ENCODE results near the gene FASN. TPM values are rescaled to one million over a fixed set of nuclear protein-coding genes. Genes with fewer than 3 reads are reported as not detected.

Gene FASN
- total and polyA plus RNA-seq, 2 of the 13 experiments (the other 11 are each of a cell fraction or from before 2014, with no cell fraction given): 51.7 to 101 TPM

GRCh38 chr17:82051776-82052637 lies 46.0 kb downstream of the FASN start, which contains the start of the genes GPS1 and RFNG (continued):
- no peak for TF ChIP-seq ZNF337 (CRISPR knock-in tag; IDR thresholded peaks at IDR 0.05; ENCODE audit: borderline replicate concordance, low read depth)
- TF ChIP-seq ZHX1 (CRISPR knock-in tag; IDR thresholded peaks at IDR 0.05; ENCODE audit: low read depth): no peak
- TF ChIP-seq HOXA7 (CRISPR knock-in tag; IDR thresholded peaks at IDR 0.05): no peak
- no peak for TF ChIP-seq MNT (IDR thresholded peaks at IDR 0.05)
- TF ChIP-seq KDM5A (IDR thresholded peaks at IDR 0.05; ENCODE audit: borderline replicate concordance, low read length): peak; percentile 62
- no peak for TF ChIP-seq ZNF468 (CRISPR knock-in tag; IDR thresholded peaks at IDR 0.05)
- no peak for TF ChIP-seq ZNF275 (CRISPR knock-in tag; IDR thresholded peaks at IDR 0.05; ENCODE audit: borderline replicate concordance)
- TF ChIP-seq ZNF124 (CRISPR knock-in tag; IDR thresholded peaks at IDR 0.05): no peak
- TF ChIP-seq HDAC2 (CRISPR knock-in tag; IDR thresholded peaks at IDR 0.05): no peak
- TF ChIP-seq HNF4A (CRISPR knock-in tag; IDR thresholded peaks at IDR 0.05): no peak
- TF ChIP-seq KAT8 (CRISPR knock-in tag; IDR thresholded peaks at IDR 0.05): peak; percentile 69
- TF ChIP-seq YY1 (IDR thresholded peaks at IDR 0.05; ENCODE audit: insufficient read depth, insufficient replicate concordance, low read depth, low read length): peak; percentile 70
- TF ChIP-seq HOXD1 (CRISPR knock-in tag; IDR thresholded peaks at IDR 0.05): no peak
- no peak for TF ChIP-seq TAF15 (IDR thresholded peaks at IDR 0.05; ENCODE audit: low read depth, low read length, poor library complexity, severe bottlenecking)
- no peak for TF ChIP-seq ZNF264 (CRISPR knock-in tag; IDR thresholded peaks at IDR 0.05)
- peak; percentile 67; the same call in 1 of the 2 replicates for TF ChIP-seq DRAP1 (CRISPR knock-in tag; IDR thresholded peaks at IDR 0.05)
- no peak for TF ChIP-seq GTF2F1 (IDR thresholded peaks at IDR 0.05; ENCODE audit: low read length)
- TF ChIP-seq CCDC6 (CRISPR knock-in tag; IDR thresholded peaks at IDR 0.05): no peak
- no peak for TF ChIP-seq ZNF629 (CRISPR knock-in tag; conservative IDR thresholded peaks at IDR 0.05)
- TF ChIP-seq ZNF263 (CRISPR knock-in tag; IDR thresholded peaks at IDR 0.05): 0 out of 2 replicates have a peak, but pooled peaks have one; percentile 48
- TF ChIP-seq KLF12 (CRISPR knock-in tag; IDR thresholded peaks at IDR 0.05; ENCODE audit: borderline replicate concordance): peak; percentile 78; the same call in 1 of the 2 replicates
- no peak for TF ChIP-seq ZMYM3 (CRISPR knock-in tag; IDR thresholded peaks at IDR 0.05)
- TF ChIP-seq CHD2 (IDR thresholded peaks at IDR 0.05; ENCODE audit: low read depth, low read length): no peak

Measured in HepG2 (cell line).